GM12801 (cell line): Measurements from ENCODE around the gene IGSF8.

Source experiments
- CTCF ChIP-seq: IDR thresholded peaks from one replicate; pipeline ENCODE4 v1.5.1; 2011; ENCODE audit warnings: control low read depth; ENCODE audit not compliant: insufficient read length; ENCODE audit errors: extremely low read depth

Gene IGSF8

DNA sequence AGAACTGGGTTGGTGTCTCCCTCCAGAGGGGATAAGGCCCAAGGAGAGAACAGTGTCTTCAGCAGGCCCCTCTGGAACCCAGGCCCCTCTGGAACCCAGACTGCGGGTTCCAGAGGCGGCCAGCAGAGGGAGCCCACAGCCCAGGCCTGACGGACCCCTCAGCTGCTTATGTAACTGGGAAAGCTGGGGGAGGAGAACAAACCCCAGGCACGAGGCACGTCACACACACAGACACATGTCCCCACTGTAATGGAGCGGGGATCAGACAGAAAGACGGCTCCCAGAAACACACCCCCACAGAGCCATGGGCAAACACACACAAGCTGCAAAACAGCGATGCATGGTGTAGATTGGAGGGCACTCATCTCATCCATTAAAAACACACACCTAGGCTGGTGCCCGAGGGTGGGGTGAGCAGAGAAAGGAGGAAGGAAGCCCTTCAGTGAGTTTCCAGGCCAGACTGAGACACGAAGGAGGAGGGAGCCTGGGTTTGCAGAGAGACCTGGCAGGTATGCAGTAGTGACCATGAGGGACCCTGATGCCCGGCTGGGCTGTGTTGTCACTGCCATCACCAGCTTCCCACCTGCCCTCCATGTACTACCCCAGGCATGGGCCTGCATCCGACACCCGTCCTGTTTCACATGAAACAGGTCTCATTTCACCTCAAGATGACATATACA is 2.8 kb upstream of the IGSF8 start:
- peak; percentile 40 for TF ChIP-seq CTCF

- TF ChIP-seq CTCF = no peak
Measured at GRCh38 chr1:160099716-160100375, 1.4 kb upstream of the IGSF8 start.

GRCh38 chr1:160098852-160099561 is 588 bp upstream of the IGSF8 start:
- no peak for TF ChIP-seq CTCF

- no peak for TF ChIP-seq CTCF
Measured at GRCh38 chr1:160097151-160097910, 1.1 kb downstream of the IGSF8 start.

- no peak for TF ChIP-seq CTCF
Measured at GRCh38 chr1:160096274-160097116, 1.9 kb downstream of the IGSF8 start.

GRCh38 chr1:160095382-160096105 is 2.9 kb downstream of the IGSF8 start:
- TF ChIP-seq CTCF = no peak
